PC-3 (cell line): ENCODE data around the gene PRH2.

ENCODE experiments used
- EZH2phosphoT487 ChIP-seq: fragments of 300-600 bp; sonication (generic); IDR thresholded peaks from 2 replicates; pipeline ENCODE4 v1.6.1; 2018; ENCODE audit warnings: mild to moderate bottlenecking, antibody characterized with exemption, low read length, borderline replicate concordance
- TF ChIP-seq, protein P1 (sequence below): fragments of 300-600 bp; sonication (generic); conservative IDR thresholded peaks from 2 replicates; pipeline ENCODE4 v1.5.1; 2017; ENCODE audit warnings: antibody characterized with exemption, low read depth, mild to moderate bottlenecking, low read length

DNA sequence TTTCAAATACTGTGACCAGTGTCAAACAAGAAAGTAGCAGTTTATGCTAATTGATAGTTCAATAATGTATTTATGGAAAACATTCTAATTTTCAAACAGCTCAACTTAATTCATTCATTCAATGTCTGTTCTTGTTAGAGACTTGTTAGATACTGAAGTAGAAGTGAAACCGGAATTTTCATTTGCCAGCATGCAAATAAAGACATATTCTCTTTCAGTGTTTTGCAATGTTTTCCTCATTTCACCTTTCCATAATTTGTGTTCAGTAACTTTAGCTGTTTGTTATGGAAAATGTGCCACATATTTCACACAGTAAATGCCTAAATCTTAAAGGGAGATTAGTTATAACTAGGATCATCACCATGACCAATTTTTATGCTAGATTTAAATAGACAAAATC lies 36.4 kb downstream of the PRH2 start:
- no peak for TF ChIP-seq EZH2phosphoT487
- TF ChIP-seq, protein P1, sequence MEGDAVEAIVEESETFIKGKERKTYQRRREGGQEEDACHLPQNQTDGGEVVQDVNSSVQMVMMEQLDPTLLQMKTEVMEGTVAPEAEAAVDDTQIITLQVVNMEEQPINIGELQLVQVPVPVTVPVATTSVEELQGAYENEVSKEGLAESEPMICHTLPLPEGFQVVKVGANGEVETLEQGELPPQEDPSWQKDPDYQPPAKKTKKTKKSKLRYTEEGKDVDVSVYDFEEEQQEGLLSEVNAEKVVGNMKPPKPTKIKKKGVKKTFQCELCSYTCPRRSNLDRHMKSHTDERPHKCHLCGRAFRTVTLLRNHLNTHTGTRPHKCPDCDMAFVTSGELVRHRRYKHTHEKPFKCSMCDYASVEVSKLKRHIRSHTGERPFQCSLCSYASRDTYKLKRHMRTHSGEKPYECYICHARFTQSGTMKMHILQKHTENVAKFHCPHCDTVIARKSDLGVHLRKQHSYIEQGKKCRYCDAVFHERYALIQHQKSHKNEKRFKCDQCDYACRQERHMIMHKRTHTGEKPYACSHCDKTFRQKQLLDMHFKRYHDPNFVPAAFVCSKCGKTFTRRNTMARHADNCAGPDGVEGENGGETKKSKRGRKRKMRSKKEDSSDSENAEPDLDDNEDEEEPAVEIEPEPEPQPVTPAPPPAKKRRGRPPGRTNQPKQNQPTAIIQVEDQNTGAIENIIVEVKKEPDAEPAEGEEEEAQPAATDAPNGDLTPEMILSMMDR, result no peak
